ENCODE measurements around the gene RPL22L1. TPM values are rescaled to one million over a fixed set of nuclear protein-coding genes. Genes with fewer than 3 reads are reported as not detected.
"Not testable (repeated sequence)": the region's sequence is repeated elsewhere in the genome, so short reads cannot be mapped to it uniquely, and the experiment has no call there.

RPL22L1 gene
- polyA plus RNA-seq, 1 of the 3 experiments (the other 2 are of a cell fraction): 80.9 TPM

GRCh38 chr3:170877311-170877710 lies 7.3 kb upstream of the RPL22L1 start:
- POLR2A ChIA-PET: not testable (repeated sequence)
- 91% methylated on average over 6 of the region's 6 CpGs for WGBS (ENCODE audit: low lambda C conversion rate)

GRCh38 chr3:170876537-170876936 lies 6.5 kb upstream of the RPL22L1 start:
- H3F3A ChIP-seq (replicated peaks; ENCODE audit: insufficient read depth): peaks cover 2% of the 10 kb centered on the region
- H3K79me2 ChIP-seq (ENCODE audit: insufficient read depth): no peaks in the 10 kb centered on the region
- H2AFZ ChIP-seq (ENCODE audit: low read depth): no peak overlapping the region
- H3K36me3 ChIP-seq (replicated peaks in 1 of 2; ENCODE audit: control insufficient read depth in 1 of 2, insufficient read depth in 2 of 2, low read length in 1 of 2): no peaks in the 10 kb centered on the region
- H4K20me1 ChIP-seq (ENCODE audit: insufficient read depth): no peaks in the 10 kb centered on the region
- no peak for DNase-seq
- H3K9ac ChIP-seq: no peak overlapping the region
- H3K4me1 ChIP-seq (ENCODE audit: control insufficient read depth in 1 of 2, insufficient read depth in 2 of 2, low read depth in 1 of 2, low read length in 1 of 2): no peaks in the 10 kb centered on the region
- ChIA-PET CTCF (no interaction called here), POLR2A (no interaction called here)
- no peak overlapping the region for H3K4me2 ChIP-seq
- TF ChIP-seq RCOR1 (IDR thresholded peaks at IDR 0.05; ENCODE audit: low read length) (no peak), RFX5 (IDR thresholded peaks at IDR 0.05; ENCODE audit: low read length) (no peak), RAD21 (IDR thresholded peaks at IDR 0.05; ENCODE audit: low read length) (no peak), FOSL2 (IDR thresholded peaks at IDR 0.05; ENCODE audit: borderline replicate concordance, low read depth) (no peak), ZBTB33 (IDR thresholded peaks at IDR 0.05; ENCODE audit: borderline replicate concordance, low read depth) (no peak), EP300 (IDR thresholded peaks at IDR 0.05; ENCODE audit: borderline replicate concordance in 1 of 2, low read depth in 1 of 2, low read length in 1 of 2) (no peak)
- H3K9me3 ChIP-seq: peaks cover 10% of the 10 kb centered on the region; the same call in 1 of the 2 replicates
- no peak overlapping the region for H3K4me3 ChIP-seq (ENCODE audit: low read depth in 2 of 2, low read length in 1 of 2)
- no peaks in the 10 kb centered on the region for H3K27me3 ChIP-seq (ENCODE audit: insufficient read depth)
- 92% methylated on average over 2 of the region's 2 CpGs for WGBS (ENCODE audit: low lambda C conversion rate)
- no peaks in the 10 kb centered on the region for H3K9me2 ChIP-seq
- H3K27ac ChIP-seq (ENCODE audit: low read depth in 2 of 2, low read length in 1 of 2): no peak overlapping the region

More at GRCh38 chr3:170877311-170877710, 7.3 kb upstream of the RPL22L1 start:
- H3K36me3 ChIP-seq (replicated peaks in 1 of 2; ENCODE audit: control insufficient read depth in 1 of 2, insufficient read depth in 2 of 2, low read length in 1 of 2); H3K9me2 ChIP-seq; H3K4me2 ChIP-seq; H3K9ac ChIP-seq; H3K9me3 ChIP-seq; H4K20me1 ChIP-seq (ENCODE audit: insufficient read depth); H3K4me3 ChIP-seq (ENCODE audit: low read depth in 2 of 2, low read length in 1 of 2); H3K4me1 ChIP-seq (ENCODE audit: control insufficient read depth in 1 of 2, insufficient read depth in 2 of 2, low read depth in 1 of 2, low read length in 1 of 2); H3F3A ChIP-seq (replicated peaks; ENCODE audit: insufficient read depth); DNase-seq; H2AFZ ChIP-seq (ENCODE audit: low read depth); H3K27me3 ChIP-seq (ENCODE audit: insufficient read depth); H3K79me2 ChIP-seq (ENCODE audit: insufficient read depth); H3K27ac ChIP-seq (ENCODE audit: low read depth in 2 of 2, low read length in 1 of 2); CTCF ChIA-PET: not testable (repeated sequence)

GRCh38 chr3:170869239-170869590 lies 780 bp downstream of the RPL22L1 start:
- H3K9me2 ChIP-seq: no peaks in the 10 kb centered on the region
- peaks cover 11 to 19% of the 10 kb centered on the region in 2 experiments; a peak in 3 of 4 replicates for H3K4me1 ChIP-seq (ENCODE audit: control insufficient read depth in 1 of 2, insufficient read depth in 2 of 2, low read depth in 1 of 2, low read length in 1 of 2)
- peak overlapping the region; percentile 93 for H3K9ac ChIP-seq
- H3F3A ChIP-seq (replicated peaks; ENCODE audit: insufficient read depth): peaks cover 39% of the 10 kb centered on the region
- H3K79me2 ChIP-seq (ENCODE audit: insufficient read depth): peaks cover 25% of the 10 kb centered on the region
- 4% methylated on average over 2 of the region's 2 CpGs for WGBS (ENCODE audit: low lambda C conversion rate)
- H2AFZ ChIP-seq (ENCODE audit: low read depth): no peak overlapping the region
- H3K4me2 ChIP-seq: peak overlapping the region; percentile 83
- ChIA-PET CTCF (interaction anchor here (0.8 to 1.8 kb wide), 5 partner anchors 10 to 57 kb away, joined by 3 to 7 read pairs (median 4); no protein-coding TSS in a partner anchor), POLR2A (interaction anchor here (1.2 to 1.7 kb wide), 6 partner anchors 16 to 647 kb away, joined by 3 to 17 read pairs (median 5); partner anchors contain the start of genes EIF5A2 and PRKCI)
- peaks cover 13% of the 10 kb centered on the region for H4K20me1 ChIP-seq (ENCODE audit: insufficient read depth)
- TF ChIP-seq ELF1 (IDR thresholded peaks at IDR 0.05): no peak
- no peak for TF ChIP-seq RFX5 (IDR thresholded peaks at IDR 0.05; ENCODE audit: low read length)
- TF ChIP-seq FOSL2 (IDR thresholded peaks at IDR 0.05; ENCODE audit: borderline replicate concordance, low read depth): no peak
- peak overlapping the region; percentile 86 to 95 for H3K27ac ChIP-seq (ENCODE audit: low read depth in 2 of 2, low read length in 1 of 2)
- no peak for DNase-seq
- peak overlapping the region; percentile 73 to 81 for H3K4me3 ChIP-seq (ENCODE audit: low read depth in 2 of 2, low read length in 1 of 2)
- no peaks in the 10 kb centered on the region for H3K27me3 ChIP-seq (ENCODE audit: insufficient read depth)
- H3K36me3 ChIP-seq (replicated peaks in 1 of 2; ENCODE audit: control insufficient read depth in 1 of 2, insufficient read depth in 2 of 2, low read length in 1 of 2): peaks cover 29 to 30% of the 10 kb centered on the region in 2 experiments
- H3K9me3 ChIP-seq: 0 out of 2 replicates have a peak, but pooled peaks cover 1% of the 10 kb centered on the region
